ENCODE results near the gene SEC61G.

SEC61G gene

DNA sequence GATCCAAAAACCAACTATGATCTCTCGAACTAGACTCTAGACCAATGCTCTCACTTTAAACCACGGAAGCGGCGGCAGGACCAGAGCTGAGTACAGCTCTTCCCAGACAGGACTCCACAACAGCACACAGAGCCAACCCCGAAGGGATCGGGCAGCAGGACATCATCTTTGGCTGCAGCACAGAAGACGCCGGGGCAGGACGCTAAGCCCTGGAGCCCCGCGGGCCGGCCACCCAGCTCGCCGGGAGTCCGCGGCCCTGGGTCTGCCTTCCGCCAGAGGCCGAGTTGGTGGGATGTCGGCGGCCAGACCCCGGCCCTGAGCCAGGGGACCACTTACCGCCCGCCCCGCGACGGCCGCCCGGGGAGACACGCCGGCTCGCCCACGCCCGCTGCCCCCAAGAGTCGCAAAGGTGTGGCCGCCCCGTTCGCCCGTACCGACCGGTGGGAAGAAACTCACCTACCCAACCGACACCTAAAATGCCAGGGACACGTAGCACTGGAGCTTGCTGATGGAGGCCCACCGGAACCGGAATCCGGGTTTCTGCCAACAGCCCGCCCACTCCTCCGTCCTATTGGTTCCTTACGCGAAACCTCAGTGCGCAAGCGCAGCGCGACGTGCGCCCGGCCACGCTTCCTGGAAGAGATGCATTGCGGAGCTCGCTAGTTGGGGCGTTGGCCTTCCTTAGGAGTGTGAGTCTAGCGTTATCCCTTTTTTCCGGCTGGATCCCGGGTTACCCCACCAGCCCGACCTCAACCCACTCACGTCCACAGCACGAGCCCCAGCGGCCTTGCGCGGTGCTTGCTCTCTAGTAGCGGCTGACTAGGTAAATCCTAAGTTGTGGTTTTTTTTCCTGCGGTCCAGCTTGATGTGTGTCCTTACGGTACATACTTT lies at the start of gene SEC61G:
TSS of gene SEC61G (minus strand) at position 510 of the 891 bp plus-strand sequence. CDS start 1,623 bp downstream, outside the sequence.
- peak; percentile 98 to 99 (median 98) for DNase-seq

DNA sequence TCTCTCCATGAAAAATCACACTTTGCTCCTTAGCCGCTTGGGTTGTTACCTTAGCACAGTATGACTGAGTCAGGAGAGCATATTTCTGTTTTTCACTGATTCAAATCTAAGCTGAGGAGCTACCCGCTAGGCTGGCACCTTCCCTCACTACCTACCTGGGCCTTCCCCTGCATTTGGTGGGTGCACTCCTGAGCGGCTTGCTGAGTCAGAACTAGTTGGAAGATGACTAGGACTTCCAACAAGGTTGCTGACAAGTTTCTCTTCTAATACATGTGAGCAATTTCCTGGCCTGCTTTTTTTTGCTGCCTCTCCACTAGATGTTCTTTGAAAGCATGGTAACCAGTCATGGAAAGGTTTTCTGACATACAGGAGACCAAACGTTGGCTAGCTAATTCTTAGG lies 43.8 kb upstream of the SEC61G start:
- no peak for DNase-seq

- no peak for DNase-seq
Measured at GRCh38 chr7:54802114-54802513, 43.1 kb upstream of the SEC61G start.

GRCh38 chr7:54799792-54800191 lies 40.8 kb upstream of the SEC61G start:
- DNase-seq: no peak

DNA sequence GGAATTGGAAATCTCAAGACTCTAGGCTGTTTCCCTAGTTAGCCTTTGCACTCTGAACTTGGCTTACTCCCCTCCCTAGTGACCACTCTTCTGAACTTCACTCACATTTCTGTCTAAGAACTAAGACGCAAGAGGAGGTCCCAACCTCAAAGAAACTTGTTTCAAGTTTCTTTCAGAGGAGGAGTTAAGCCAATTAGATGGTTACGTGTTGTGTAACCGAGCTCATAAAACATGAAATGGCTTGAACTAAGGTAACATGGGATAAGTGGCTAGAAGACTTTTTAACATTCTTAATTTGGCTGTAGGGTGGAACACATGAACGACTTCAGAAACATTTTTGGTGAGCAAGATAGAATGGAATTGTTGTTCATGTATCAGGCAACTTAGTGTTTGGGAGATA lies 39.5 kb upstream of the SEC61G start:
- no peak for DNase-seq

- DNase-seq: no peak
Measured at GRCh38 chr7:54796853-54797252, 37.8 kb upstream of the SEC61G start.

GRCh38 chr7:54796150-54796549 lies 37.1 kb upstream of the SEC61G start:
- DNase-seq: no peak

DNA sequence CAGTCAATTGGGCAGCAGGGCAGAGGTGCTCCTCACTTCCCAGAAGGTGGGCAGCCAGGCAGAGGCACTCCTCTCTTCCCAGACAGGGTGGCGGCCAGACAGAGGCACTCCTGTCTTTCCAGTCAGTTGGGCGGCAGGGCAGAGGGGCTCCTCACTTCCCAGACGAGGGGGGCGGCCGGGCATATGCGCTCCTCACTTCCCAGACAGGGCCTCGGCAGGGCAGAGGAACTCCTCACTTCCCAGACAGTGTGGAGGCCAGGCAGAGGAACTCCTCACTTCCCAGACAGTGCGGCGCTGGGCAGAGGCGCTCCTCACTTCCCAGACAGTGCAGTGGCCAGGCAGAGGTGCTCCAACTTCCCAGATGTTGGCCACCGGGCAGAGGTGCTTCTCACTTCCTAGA lies 33.4 kb upstream of the SEC61G start:
- no peak for DNase-seq

- DNase-seq: peak; percentile 21 to 58 (median 27)
Measured at GRCh38 chr7:54788664-54789063, 29.7 kb upstream of the SEC61G start.

DNA sequence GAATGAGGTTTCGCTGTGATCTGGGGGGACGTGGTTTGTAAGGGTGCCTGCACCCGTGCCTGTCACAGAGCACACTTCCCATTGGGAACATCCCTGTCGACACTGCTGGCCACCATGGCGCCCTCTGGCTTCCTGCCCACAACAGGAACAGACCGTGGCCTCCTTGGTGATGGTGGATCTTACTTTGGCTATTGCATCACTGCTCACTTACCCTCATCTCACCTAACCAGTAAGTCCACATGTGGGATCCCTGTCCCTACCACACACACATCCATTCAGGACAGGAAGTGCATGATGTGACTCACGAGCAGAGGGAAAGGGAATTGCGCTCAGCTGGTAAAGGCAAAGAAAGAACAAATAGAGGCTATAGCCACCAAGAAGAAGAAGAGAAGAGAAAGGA lies 26.2 kb upstream of the SEC61G start:
- DNase-seq: no peak

DNA sequence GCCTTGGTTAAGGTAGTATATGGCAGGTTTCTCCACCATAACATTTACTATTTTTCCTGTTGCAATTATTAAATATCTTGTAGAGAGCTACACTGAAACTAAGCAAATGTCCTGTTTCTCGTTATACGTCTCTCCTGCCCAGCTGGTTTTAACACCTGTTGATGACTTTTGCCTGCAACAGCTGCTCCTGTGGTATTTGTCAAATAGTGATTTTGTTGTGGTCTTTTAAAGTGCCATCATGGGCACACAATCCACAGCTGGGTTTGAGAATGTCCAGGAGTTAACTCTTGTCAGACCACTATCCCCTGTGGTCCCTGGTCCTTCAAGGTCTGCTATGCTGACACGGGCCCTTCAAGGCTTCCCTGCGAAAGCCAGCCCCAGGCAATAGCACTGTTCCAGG lies 24.9 kb upstream of the SEC61G start:
- DNase-seq: no peak

- no peak for DNase-seq
Measured at GRCh38 chr7:54782829-54783228, 23.8 kb upstream of the SEC61G start.

- no peak for DNase-seq
Measured at GRCh38 chr7:54782314-54782713, 23.3 kb upstream of the SEC61G start.

- DNase-seq: no peak
Measured at GRCh38 chr7:54781134-54781920, 22.3 kb upstream of the SEC61G start.

- no peak for DNase-seq
Measured at GRCh38 chr7:54780490-54780889, 21.5 kb upstream of the SEC61G start.

DNA sequence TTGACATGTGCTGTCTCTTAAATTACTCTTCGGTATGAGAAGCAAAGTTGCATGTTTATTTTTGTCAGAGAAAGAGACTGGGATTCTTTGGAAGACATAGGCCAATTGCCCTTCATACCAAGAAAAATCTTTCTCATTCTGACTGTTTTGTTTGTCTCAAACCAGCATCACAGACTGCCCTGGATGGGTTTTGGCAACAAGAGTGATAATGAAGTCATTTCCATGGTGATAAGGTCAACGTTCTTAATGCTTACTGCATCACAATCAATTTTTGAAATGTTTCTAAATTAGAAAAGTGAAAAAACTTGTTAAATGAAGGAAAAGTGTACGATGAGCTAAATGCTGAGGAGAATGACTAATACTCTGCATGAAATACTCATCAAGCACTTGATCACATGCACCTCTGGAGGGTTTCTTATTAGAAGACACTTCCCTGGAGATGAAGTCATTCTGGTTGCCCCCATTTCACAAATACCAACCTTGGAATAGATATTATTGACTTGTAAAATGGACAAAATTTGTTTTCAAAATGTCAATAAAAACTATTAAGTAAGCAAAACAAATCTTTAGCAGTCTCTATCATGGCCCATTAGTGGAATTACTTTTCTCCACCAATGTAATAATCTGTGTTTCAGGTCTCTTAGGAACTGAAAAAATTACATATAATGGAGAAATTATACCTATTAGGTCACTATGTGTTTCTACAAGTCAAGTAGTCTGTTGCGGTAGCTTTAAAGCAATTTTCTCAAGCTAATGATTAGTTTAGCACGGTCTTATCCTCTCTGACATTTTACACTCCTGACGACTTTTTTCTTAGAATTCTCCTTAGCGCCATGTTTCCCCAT lies 19.9 kb upstream of the SEC61G start:
- no peak for DNase-seq

DNA sequence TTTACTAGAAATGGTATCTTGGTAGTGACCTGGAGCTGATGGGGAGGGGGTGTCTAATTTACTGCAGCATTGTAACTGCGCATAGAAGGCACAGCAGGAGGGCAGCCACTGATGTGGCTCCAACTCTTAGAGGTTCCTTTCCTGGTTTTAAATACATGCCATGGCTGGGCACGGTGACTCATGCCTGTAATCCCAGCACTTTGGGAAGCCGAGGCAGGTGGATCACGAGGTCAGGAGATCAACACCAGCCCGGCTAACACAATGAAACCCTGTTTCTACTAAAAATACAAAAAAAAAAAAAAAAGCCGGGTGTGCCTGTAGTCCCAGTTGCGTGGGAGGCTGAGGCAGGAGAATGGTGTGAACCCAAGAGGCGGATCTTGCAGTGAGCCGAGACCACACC lies 19.2 kb upstream of the SEC61G start:
- DNase-seq: no peak

- DNase-seq: no peak
Measured at GRCh38 chr7:54774785-54775740, 16.1 kb upstream of the SEC61G start.

DNA sequence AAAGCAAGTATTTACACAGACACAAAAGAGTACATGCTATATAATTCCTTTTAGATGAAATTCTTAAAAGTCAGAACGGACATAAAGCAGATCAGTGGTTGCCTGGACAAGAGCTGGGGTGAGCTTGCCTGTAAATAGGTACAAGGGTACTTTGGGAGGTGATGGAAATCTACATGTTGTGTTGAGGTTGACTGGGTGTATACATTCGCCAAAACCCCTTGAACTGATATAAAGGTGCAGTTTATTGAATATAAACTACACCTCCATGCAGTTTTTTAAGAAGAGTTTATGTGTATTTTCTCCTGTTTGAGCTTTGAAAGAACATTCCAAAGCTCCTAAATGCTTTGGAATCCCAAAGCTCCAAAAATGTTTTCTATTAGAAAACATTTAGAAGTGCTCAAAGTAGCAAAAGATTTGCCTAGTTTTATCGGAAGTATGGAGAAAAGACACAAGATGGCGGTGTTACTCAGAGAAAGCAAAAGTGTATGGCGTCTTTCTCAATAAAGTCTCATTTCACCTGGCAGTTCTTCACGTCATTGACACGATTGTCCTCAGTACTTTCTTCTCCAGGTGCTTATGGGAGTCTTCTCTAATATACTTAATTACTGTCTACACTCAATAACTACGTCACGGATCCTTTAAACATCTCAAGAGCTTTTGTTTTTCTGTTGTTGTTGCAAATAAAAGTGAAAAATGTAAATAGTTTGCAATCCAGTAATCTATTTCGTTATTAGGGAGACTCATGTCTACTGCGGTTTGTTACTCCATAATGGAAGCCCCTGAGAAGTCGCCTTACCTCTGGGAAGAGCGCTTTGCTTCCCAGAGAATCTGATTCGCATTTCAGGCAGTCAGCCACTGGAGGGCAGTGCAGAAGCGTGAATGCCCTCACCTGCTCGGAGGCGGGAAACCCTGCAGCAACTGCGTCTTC lies 14.7 kb upstream of the SEC61G start:
- DNase-seq: peak; percentile 70 to 79 (median 78)

DNA sequence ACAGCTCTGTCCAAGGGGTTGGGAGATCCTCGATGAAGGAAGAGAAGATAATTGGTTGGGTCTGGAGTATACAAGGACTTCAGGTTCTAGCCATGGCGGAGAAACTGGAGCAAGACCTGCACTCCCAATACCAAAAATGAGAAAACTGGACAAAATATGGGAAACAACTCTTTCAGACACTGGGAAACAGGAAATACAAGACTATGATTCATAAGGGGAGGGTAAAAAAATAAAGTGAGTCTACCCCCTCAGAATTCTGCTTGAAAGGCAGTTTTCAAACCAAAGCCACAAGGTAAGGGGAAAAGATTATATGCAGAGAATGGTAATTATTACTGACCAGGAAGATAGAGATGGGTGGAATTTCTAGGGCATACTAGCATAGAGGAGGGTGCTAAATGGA lies 10.2 kb upstream of the SEC61G start:
- peak in 1 of 3 donors; percentile 7 for DNase-seq

DNA sequence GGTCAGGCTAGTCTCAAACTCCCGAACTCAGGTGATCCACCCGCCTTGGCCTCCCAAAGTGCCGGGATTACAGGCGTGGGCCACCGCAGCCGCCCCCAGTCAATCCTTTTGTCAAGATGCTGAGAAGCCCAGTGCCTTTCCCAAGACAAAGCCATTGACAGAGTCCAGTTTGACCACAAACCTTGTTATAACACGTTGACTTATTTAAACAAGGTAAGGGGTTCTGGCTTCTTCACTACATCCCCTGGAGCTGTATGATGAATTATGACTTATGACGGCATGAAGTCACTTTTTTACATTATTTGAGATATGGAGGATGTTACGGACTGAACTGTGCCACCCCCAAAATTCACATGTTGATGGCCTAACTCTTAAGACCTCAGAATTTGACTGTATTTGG lies 5.8 kb upstream of the SEC61G start:
- DNase-seq: no peak
